Liver (tissue), 3 donors: ENCODE data around the gene SREBF1.
"Not testable (repeated sequence)": the region's sequence is repeated elsewhere in the genome, so short reads cannot be mapped to it uniquely, and the experiment has no call there.

Source experiments
- CTCF ChIP-seq: fragments of 150-350 bp; IDR thresholded peaks from 2 replicates; pipeline ENCODE4 v1.5.1; 2017; ENCODE audit warnings: improper control_type of control experiment, low read depth, low read length; ENCODE audit not compliant: missing input control
- JUND ChIP-seq, 2 donors: IDR thresholded peaks; 2 replicates each; pipeline ENCODE4 v1.6.1; 2016; ENCODE audit warnings: antibody characterized with exemption in 2 of 2
- MAX ChIP-seq: IDR thresholded peaks from 2 replicates; pipeline ENCODE4 v1.6.1; 2016; ENCODE audit warnings: antibody characterized with exemption
- RAD21 ChIP-seq, 2 donors: IDR thresholded peaks; 2 replicates each; pipeline ENCODE4 v1.6.1; 2016; ENCODE audit warnings: antibody characterized with exemption in 2 of 2, mild to moderate bottlenecking in 2 of 2
- RXRA ChIP-seq, 2 donors: IDR thresholded peaks; 2 replicates each; pipeline ENCODE4 v1.6.1; 2017 to 2018; ENCODE audit warnings: antibody characterized with exemption in 2 of 2, mild to moderate bottlenecking in 1 of 2
- SP1 ChIP-seq: IDR thresholded peaks from 2 replicates; pipeline ENCODE4 v1.6.1; 2018; ENCODE audit warnings: antibody characterized with exemption, mild to moderate bottlenecking
- donor health status: healthy.
- donor health status: healthy.

DNA sequence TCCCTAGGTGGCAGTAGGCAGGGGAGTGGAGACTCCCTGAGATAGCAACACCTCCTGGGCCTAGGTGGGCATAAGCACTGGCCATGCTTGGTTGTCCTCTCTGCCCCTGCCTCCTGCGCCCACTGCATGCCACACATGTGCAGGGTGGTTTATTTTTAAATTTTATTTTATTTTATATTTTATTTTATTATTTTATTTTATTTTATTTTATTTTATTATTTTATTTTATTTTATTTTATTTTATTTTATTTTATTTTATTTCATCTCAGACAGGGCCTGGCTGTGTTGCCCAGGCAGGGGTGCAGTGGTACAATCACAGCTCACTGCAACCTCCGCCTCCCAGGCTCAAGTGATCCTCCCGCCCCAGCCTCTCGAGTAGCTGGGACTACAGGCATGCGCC lies 28.6 kb downstream of the SREBF1 start:
- TF ChIP-seq CTCF; SP1; RXRA (IDR thresholded peaks at IDR 0.05); RAD21 (IDR thresholded peaks at IDR 0.05); MAX; JUND (IDR thresholded peaks at IDR 0.05): not testable (repeated sequence)
